ENCODE results near the gene MRPS9.

Gene MRPS9

DNA sequence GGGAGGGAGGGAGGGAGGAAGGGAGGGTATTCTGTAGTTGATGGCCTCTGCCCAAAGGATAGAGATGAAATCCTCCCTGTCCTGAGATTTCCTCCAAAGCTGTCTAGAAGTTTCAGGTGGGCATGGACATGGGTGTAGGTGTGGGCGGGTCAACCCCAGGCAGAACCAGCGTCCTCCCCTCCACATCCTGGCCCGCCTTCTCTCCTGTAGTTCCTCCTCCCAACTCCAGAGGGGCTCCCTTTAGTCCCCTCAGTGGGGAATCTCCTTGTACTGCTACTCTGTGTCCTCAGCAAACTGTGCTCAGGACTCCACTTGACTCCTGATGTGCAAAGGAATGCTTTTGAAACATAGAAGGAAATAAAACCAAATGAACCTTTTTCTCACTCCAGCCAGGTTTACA lies 88.1 kb downstream of the MRPS9 start:
- no peak for DNase-seq

DNA sequence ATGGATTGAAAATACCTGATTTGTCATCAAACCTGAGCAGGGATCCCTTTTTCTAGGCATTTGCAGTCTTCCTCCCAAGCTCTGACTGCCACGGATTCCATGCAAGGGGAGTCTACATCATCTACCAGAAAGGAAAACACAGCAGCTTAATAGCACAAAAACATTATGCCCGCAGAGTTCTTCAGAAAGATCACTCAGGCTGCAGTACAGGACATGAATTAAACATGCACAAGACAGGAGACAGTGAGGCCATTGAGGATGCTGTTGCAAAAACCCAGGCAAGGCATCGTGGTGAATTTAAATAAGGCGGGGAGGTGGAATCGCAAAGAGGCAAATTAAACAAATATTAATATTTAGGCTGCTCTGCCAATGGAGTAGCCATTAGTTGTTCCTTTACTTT lies 88.5 kb downstream of the MRPS9 start:
- DNase-seq = no peak

DNA sequence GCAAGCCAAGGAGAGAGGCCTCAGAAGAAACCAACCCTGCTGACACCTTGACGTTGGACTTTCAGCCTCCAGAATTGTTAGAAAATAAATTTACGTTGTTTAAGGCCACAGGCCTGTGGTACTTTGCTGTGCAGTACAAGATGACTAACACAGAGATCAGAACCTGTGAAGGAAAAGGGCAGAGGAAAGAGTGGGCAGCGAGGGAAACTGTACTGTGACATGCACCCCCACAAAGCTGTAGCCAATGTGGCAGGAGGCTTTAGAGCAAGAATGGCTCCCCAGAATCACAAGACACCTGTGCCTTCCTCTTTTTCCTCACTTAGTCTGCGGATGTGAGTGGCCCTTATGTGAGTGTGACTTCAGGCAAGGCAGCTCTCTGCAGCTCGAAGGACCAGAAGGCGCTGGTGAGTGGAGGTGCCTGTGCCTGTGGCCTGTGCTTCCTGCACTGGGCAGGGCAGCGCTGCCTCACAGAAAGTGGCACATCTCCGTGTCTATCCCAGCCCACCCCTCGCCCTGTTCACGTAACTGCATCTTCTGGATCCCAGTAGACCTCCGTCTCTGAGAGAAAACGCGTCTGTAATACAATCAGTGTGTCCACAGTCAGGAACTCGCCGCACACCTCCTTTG lies 89.5 kb downstream of the MRPS9 start:
- no peak for DNase-seq

DNA sequence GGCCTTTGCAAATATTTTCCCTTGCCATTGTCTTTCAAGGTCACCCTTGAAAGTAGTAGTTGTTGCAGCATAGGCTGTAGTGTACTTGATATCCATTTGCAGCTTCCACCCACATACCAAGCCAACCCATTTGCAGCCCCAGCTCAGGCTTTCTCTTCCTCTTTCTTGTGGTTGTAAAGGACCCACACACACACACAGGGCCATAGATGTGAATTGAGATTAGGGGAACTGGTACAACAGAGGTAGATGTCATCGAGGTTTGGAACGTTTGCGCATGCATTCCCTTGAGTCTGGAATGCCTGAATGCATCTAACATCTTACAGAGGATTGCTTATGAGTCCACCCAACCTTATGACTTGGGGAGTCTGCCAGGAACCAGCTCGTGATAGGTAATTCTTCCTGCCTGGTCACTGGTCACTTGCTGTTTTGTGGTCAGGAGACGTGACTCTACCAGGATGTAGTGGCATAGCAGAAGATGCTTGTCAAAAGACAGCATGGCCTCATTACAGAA lies 91.9 kb downstream of the MRPS9 start:
- DNase-seq = no peak

DNA sequence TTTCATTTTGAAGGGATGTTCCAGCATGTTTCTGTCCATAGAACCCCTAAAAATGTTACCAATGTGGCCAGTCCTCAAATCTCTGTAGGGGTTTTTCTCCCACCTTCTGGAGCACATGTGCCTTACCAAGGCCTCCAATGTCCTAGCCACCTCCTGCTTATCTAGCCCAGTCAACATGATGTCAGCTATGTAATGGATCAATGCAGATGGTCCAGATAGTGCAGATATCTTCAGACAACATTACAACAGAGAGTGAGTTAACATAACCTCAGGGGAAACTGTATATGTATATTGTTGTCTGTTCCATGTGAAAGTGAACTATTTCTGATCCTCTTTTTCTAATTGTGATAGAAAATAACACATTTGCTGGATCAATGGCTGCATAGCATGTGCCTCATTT lies 92.7 kb downstream of the MRPS9 start:
- no peak for DNase-seq

DNA sequence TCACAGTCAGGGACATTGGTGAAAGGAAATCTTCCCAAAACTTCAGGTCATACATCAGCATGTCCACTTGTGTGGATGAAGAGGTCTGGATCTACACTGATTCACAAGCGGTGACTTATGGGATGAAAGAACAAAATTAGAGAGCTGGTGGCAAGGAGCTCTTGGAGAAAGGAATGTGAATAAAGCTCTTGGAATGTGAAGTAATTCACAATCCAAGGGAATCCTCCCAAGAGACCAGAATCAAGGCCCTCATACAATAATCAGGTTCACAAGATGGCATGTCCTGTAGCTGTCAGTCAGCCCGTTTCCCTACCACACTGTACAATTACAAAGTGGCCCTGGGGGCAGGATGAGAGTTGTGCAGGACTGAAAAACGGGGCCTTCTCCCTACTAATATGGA lies 96.2 kb downstream of the MRPS9 start:
- DNase-seq = no peak

DNA sequence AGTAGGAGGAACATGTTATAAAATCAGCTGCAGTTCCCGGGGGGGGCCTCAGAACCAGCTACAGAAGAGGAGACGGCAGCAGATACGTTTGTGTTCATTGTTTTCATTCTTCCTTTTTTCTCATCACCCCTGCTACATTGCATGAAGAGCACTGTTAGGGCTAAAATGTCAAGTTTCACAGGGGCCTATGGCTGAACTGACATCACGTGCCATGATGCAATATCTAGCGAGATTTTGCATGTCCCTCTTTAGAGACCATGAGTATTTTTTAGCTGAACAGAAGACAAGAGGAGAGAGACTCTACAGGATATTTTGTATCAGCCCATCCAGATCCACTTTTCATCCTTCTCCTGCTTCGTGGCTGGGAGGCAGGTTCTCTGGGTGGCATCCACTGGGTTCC lies 97.6 kb downstream of the MRPS9 start:
- DNase-seq = no peak

DNA sequence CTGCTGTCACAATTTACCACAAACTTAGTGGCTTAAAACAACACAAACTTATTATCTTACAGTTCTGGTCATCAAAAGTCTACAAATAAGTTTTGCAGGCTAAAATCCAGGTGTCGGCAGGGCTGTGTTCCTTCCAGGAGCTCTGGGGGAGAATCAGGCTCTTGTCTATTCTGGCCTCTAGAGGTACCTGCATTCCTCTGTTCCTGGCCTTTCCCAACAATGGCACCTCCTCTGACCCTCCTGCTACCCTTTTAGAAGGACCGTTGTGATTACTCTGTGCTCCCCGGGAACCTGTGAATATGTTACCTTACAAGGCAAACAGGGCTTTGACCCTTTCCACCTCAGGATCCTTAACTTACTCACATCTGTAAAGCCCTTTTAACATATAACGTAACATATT lies 98.5 kb downstream of the MRPS9 start:
- DNase-seq = no peak

DNA sequence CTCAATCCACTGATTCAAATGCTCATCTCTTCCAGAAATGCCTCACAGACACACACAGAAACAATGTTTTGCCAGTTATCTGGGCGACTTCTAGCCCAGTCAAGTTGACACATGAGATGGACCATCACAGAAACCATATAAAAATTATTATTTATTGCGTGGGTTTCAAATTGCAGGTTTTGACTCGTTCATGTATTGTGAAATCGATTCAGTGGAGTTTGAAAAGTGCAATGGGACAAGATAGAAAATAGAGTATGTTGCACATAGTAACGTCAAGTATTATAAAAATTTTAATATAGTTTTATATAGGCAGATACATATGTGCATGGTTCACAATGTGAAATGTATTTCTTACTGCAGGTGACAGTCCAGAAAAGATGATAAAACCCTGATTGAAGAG lies 100.8 kb downstream of the MRPS9 start:
- no peak for DNase-seq

DNA sequence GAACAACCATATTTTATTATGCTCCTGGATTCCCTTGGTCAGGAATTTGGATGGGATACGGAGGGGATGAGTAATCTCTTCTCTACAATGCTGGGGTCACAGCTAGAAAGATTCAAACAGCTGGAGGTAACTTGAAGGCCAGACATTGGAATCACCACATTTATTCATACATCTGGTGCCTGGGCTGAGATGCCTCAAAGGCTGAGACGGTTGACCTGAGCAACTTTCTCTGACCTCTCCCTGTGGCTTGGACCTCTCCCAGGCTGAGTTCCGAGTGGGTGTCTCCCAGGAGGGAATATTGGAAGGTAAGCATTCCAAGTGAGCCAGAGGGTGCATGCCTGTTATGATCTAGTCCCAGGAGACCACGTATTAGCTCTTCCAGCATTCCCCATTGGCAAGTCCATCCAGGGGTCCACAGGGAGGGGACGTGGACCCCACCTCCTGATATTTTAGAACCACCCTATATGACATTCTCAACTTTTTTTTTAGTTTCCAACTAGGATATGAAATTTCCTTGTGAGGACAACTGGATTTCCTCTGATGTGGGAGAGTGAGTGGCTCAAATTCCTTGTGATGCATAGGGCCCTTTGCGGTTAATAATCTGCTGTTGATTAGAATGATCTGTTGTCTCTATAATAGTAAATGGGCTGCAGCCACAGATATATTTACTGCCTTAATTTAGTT lies 101.8 kb downstream of the MRPS9 start:
- DNase-seq = no peak

DNA sequence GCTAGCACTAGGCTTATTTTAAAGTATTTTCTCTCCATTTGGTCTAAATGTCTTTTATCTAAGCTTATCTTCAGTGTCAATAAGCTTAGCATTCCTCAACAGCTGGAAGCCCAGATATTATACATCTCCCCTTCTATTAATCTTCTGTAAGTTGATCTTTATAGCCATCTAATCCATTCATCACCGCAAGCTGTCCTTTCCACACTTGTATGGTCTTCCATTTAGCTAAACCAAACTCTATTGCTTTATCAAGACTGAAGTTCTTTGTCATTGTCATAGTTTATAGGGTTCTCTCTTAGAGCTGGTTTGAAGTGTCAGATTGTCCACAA lies 102.3 kb downstream of the MRPS9 start:
- no peak for DNase-seq

DNA sequence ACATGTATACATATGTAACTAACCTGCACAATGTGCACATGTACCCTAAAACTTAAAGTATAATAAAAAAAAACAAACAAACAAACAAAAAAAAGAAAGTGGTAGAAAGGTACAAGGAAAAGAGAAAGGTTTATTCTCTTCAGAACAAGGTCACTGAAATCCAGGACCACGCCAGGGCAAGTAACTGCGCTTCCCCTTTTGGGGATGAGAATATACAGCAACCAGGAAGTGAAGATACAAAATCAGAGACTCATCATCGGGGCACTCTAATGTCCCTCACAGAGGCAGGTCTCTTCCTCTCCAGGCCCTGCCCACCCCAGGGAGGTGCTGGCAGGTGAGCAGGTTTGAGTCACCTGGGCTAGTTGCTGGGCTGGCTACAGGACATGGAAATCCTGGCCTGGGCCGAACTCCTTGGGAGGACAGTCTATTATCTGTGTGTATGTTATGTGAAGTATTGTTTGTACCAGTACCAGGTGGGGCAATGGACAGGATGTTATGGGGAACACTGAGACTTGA lies 103.3 kb downstream of the MRPS9 start:
- DNase-seq = no peak

DNA sequence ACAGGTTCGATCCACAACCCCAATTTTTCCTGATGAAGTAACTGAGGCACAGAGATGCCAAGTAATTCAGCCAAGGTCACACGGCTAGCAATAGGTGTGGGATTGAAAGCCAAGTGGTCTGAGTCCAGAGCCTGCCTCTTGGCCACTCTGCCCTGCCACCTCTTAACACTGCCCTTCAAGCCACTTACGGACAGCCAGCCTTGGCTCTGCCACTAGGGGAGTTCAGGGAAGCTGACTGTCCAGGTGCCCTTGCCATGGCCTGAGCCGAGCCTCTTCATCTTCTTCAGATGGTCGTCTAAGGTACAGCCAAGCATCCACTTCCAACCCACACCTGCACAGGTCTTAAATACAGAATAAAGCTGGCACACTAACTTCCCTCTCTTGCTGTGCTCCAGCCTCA lies 104.4 kb downstream of the MRPS9 start:
- no peak for DNase-seq

DNA sequence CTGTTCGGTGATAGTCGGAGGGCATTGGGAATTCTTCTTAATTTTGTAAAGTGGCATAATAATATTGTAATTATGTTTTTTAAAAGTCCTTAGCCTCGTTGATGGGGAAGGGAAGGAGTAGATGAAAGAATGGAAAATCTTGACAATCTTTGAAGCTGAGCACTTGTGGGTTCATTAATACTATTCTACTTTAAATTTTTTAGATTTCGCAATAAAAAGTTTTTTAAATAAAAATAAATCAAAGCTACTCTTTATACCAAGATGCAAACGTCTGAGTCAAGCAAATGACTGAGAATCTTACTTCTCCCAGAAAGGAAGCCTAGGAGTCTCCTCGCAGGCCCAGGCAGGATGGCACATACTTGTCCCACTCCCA lies 105.2 kb downstream of the MRPS9 start:
- DNase-seq = no peak

DNA sequence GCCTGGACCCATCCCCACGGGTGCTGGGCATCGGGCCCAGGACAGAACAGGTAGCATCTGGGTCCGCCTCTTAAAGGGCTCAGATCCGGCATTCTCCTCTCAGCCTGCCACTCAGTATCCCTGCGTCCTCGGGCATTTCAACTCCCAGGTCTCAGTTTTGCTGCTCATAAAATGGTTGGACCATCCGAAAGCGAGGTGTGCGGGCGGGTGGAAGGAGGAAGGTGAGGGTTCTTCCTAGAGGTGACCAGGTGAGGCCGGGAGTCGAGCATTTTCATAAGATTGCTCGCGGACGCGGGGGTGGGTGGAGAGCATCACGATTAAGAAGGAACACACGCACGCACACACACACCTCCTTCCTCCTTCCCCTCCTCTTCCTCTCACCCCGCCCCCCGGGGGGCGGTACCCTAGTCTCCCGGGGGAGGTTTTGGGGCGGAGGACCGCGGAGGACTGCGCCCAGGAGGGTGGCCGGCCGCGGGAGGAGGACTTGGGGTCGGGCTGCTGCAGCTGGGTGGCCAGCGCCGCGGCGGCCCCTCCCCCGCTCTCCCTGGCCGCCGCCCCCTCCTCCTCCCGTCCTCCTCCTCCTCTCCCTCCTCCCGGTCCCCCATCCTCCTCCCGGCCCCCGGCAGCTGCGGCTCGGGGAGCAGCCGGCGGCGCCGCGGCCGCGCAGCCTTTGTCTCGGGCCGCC lies 105.7 kb downstream of the MRPS9 start:
- no peak for DNase-seq

DNA sequence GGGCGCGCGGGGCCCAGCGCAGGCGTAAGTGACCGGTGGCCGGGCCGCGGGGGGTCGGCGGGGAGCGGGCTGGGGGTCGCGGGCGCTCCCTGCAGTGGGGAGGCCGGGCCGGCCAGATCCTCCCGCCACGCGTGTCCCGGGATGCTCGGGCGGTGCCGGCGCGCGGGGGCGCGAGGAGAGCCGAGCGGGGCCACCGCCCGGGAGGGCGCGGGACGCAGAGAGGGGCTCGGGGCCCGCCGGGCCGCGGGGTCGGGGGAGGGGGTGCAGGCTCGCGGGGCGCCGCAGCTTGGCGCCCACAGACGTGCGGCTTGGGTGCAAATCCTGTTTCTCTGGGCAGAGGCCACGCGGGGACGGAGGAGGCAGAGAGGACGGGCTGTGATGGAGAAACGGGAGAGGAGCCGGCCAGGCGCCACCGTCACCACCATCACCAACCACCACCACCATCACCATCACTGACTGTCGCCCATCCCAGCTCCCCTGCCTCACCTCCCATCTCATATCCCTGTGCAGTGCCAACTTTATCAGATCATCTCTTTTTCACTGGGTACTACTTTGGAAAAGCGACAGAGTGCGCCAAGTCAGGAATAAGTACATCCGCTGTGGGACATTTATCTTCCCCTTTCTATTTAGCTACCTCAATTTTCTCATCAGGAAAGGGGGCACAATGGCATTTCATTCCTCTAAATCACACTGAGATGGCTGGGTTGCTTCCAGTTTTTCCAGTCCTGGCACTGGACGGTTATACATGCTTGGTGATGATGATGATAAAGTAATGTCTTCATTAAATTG lies 106.5 kb downstream of the MRPS9 start:
- no peak for DNase-seq

DNA sequence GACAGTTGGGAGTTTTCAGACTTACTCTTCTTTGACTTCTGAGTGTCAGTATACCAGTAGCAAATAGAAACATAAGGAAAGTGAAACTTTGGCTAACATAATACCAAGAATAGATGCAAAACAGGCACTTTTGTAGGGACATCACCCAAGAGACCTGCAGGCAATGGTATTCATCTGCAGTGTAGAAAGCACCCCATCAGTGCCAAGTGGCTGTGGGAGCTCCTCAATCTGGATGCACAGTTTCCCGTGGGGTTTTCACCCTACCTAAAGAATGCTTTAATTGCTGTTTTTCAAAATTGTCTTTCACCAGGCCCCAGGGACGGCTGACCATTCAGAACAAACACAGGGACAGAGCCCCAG lies 107.1 kb downstream of the MRPS9 start:
- DNase-seq = no peak

DNA sequence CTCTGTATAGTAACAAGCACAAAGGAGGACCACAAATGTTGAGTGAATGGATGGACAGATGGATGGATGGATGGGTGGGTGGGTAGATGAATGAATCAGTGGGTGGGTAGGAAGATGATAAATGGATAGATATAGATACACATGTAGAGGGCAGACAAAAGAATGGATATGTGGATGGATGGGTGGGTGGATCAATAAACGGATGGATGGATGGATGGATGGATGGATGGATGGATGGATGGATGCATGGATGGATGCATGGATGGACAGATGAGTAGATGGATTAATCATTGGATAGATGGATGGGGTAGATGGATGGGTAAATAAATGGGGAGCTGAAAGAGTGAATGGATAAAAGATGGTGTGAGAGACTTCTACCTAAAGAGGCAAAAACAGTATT lies 111.4 kb downstream of the MRPS9 start:
- DNase-seq = no peak

Measured in midbrain (tissue), 1 donor.